DND-41 (cell line): ENCODE measurements around the gene DNASE1L2.

Experiments used
- CTCF ChIP-seq: IDR thresholded peaks from 2 replicates; pipeline ENCODE4 v1.5.1; 2012; ENCODE audit warnings: borderline replicate concordance, low read length, moderate library complexity, mild to moderate bottlenecking; ENCODE audit not compliant: poor library complexity, severe bottlenecking; ENCODE audit errors: extremely low read depth
- EZH2 ChIP-seq: IDR thresholded peaks from 3 replicates; pipeline ENCODE4 v1.6.1; 2012; ENCODE audit warnings: borderline replicate concordance, low read depth, mild to moderate bottlenecking, moderate library complexity, low read length, inconsistent platforms; ENCODE audit not compliant: severe bottlenecking

DNA sequence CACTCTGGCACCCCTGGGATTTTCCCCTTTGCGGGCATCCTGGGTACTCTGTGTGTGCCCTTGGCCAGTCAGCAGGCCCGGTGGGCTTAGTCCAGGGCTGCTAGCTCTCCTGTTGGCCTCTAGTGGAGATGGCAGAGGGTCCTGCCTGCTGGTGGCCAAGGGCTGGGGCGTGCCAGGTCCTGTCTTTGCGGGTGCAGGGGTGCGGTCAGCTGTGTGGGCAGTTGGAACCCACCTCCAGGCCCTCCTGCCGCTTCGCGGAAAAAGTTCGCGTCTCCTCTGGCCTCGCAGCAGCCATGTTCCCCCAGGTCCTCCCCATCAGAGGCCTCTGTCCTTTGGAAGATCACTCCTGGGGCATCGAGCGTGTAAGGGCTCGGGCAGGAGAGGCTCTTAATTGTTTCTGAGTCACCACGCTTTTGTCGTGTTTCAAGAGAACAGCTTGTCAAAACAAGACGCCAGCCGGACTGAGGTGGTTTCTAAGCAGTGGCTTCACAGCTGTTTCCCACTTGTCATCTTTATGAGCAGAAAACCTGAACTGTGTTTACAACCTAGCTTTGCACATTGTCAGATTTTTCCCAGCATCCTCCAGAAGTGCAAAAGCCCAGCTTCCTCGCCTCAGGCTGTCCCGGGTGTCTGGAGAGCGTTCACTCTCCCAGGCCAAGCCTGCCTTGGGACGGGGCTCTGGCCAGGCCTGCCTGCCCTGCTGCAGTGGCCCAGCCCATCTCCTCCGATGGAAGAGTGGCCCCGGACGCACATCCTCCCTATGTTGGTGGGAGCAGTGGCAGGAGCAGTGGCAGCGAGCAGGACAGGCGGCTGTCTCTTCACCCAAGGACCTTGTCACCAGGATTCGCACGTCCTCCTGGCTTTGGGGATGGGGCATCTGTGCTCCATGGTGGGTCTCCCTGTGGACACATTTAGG, 5.0 kb upstream of the DNASE1L2 start:
- TF ChIP-seq CTCF = no peak
- no peak for TF ChIP-seq EZH2
